Non-pigmented ciliary epithelial cell (primary cell): ENCODE measurements around the gene CA9.

Source experiments
- DNase-seq: peaks from one replicate; pipeline ENCODE4 v3.0.0-alpha.2; 2010; ENCODE audit warnings: low read depth

CA9 gene

DNA sequence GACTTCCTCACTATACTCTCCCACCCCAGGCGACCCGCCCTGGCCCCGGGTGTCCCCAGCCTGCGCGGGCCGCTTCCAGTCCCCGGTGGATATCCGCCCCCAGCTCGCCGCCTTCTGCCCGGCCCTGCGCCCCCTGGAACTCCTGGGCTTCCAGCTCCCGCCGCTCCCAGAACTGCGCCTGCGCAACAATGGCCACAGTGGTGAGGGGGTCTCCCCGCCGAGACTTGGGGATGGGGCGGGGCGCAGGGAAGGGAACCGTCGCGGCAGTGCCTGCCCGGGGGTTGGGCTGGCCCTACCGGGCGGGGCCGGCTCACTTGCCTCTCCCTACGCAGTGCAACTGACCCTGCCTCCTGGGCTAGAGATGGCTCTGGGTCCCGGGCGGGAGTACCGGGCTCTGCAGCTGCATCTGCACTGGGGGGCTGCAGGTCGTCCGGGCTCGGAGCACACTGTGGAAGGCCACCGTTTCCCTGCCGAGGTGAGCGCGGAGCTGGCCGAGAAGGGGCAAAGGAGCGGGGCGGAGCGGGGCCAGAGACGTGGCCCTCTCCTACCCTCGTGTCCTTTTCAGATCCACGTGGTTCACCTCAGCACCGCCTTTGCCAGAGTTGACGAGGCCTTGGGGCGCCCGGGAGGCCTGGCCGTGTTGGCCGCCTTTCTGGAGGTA, 2.1 kb downstream of the CA9 start:
- DNase-seq: no peak

DNA sequence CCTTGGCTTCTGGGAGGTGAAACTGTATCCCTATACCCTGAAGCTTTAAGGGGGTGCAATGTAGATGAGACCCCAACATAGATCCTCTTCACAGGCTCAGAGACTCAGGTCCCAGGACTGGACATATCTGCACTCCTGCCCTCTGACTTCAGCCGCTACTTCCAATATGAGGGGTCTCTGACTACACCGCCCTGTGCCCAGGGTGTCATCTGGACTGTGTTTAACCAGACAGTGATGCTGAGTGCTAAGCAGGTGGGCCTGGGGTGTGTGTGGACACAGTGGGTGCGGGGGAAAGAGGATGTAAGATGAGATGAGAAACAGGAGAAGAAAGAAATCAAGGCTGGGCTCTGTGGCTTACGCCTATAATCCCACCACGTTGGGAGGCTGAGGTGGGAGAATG, 5.4 kb downstream of the CA9 start:
- no peak for DNase-seq

GRCh38 chr9:35679766-35680330, 6.1 kb downstream of the CA9 start:
- no peak for DNase-seq

DNA sequence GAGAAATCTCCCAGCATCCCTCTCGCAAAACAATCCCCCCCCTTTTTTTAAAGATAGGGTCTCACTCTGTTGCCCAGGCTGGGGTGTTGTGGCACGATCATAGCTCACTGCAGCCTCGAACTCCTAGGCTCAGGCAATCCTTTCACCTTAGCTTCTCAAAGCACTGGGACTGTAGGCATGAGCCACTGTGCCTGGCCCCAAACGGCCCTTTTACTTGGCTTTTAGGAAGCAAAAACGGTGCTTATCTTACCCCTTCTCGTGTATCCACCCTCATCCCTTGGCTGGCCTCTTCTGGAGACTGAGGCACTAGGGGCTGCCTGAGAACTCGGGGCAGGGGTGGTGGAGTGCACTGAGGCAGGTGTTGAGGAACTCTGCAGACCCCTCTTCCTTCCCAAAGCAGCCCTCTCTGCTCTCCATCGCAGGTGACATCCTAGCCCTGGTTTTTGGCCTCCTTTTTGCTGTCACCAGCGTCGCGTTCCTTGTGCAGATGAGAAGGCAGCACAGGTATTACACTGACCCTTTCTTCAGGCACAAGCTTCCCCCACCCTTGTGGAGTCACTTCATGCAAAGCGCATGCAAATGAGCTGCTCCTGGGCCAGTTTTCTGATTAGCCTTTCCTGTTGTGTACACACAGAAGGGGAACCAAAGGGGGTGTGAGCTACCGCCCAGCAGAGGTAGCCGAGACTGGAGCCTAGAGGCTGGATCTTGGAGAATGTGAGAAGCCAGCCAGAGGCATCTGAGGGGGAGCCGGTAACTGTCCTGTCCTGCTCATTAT, 6.8 kb downstream of the CA9 start:
- no peak for DNase-seq

GRCh38 chr9:35681341-35682002, 7.7 kb downstream of the CA9 start:
- no peak for DNase-seq

DNA sequence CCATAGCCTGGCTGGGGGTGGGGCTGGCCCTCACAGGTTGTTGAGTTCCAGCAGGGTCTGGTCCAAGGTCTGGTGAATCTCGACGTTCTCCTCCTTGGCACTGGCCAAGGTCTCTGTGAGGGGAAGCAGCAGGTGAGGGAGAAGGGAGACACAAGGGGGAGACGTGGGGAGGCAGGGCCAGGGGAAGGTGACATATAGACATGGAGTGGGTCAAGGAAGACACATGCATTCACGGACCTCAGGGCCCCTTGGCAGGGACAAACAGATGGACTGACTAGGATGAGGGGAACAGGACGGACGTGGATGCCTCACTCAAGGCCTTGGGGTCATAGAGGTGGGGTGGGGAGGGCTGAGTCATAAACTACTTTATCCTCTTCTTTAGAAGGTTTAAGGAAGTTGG, 8.3 kb downstream of the CA9 start:
- DNase-seq: no peak

DNA sequence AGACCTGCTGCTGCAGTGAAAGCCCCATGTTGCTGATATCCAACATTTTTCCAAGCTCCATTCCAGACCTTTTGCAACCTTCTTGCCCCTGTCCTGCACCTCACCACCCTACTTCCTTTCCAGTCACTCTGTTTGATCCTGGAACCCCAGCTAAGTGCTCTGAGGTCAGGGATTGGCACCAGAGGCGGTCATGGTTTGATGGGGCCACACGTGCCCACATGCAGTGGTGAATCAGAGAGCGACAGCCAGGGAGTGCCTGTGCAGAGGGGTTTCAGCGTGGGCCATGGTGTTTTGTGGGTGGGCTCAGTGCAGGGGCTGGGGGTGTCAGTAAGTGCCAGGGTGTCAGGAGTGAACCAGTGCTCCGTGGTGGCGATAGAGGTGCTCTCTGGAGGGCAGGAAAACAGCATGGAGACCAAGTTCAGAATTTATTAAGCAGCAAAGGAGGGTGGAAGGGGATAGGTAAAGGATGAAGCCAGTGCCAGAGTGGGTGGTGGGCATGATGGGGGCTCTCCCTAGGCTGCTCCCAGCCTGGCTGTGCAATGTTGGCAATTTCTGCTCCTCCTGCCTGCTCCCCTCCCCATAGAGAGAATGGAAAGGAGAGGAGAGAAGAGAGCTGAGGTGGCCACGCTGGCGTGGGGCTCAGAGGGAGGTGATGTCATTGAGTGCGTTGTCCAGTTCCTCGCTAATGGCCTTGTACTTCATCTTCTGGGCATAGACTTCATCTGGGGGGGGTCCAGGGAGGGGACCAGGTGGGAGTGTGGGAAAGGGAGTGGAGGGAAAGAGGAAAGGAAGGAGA, 9.0 kb downstream of the CA9 start:
- no peak for DNase-seq

DNA sequence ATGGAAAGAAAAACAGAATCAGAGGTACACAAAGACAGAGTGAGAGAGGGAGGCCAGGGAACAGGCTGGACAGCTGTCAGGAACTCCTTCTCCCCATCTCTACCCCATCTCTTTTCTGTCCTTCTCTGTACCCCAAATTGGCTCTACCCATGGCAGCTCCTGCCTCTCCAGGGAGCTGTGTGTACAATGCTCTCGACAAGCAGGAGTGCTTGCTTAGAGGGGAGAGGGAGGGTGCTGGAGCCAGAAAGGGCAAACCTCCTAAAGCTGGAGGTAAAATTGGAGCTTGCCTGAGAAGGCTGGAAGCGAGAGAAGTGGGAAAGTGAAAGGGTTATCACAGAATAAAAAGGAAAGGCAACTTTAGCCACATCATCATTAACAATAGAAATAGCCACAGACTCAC, 9.6 kb downstream of the CA9 start:
- no peak for DNase-seq

DNA sequence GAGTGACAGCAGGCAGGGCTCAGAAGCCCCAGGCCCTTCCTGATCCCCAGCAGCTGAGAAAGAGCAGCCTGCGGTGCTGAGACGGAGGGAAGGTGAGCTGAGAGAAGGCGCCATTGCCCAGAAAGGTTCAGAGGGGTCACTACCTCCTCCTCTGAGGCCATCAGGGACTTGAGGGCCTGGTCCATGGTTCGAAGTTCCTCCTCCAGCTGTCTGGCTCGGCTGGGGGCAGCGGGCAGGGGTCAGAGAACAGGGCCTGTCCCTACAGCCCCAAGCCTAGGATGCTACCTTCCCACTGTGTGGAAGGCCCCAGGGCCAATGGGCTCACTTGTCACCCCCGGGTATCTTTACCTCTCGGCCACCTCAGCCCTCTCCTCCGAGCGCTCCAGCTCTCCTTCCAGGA, 11.2 kb downstream of the CA9 start:
- no peak for DNase-seq

DNA sequence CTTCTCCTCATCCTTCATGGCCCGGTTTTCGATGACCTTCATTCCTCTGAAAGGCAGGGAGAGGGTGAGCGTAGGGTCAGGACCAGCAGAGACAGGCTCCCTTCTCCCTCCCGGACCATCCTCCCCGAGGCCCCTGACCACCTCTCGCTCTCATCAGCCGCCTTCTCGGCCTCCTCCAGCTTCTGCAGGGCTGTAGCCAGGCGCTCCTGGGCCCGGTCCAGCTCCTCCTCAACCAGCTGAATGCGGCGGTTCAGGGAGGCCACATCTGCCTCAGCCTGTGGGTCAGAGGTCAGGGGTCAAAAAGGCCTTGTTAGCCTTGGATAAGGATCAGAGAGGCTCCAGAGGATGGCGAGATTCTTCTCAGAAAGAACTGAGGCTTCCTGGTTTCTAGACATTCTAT, 11.8 kb downstream of the CA9 start:
- DNase-seq: no peak

DNA sequence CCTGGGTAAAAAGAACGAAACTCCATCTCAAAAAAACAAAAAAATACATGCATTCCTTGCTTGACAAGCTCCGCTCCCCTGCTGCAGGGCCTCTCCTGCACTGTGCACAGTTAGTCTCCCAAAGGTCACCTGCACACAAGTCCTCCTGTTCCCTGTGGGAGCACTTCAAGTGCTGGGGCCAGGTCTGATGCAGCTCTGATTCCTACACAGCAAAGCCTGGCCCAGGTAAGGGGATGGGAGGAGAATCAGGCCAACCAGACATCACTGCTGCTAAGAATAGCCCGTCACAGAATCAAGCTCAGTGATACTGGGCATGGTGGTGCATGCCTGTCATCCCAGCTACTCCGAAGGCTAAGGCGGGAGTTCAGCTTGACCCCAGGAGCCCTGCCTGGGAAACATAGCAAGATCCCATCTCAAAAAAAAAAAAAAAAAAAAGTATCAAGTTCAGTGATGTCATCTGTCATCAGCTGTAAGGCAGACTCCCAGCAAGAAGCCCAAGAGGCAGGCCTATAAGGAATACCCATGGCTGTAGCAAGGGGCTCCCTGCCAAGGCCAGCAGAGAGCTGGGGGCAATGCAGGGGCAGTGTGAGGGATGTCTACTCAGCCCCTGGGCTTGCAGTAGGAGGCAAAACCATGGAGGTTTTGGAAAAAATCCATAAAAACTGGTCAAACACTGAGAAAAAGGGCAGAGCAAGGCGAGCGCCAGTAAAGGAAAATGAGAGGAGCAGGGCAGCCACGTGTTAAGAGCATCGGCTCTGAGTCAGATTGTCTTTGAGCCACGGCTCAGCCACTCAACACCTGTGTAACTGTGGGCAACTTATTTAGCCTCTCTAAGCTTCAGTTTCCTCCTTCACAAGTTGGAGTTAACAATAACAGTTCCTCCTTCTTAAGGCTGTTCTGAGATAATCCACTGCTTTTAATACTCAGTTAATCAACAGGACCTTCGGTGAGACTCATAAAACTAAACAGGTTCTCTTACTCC, 12.8 kb downstream of the CA9 start:
- DNase-seq: no peak

- no peak for DNase-seq
These were observed 13.6 kb downstream of the CA9 start for GRCh38 chr9:35687306-35687705.

DNA sequence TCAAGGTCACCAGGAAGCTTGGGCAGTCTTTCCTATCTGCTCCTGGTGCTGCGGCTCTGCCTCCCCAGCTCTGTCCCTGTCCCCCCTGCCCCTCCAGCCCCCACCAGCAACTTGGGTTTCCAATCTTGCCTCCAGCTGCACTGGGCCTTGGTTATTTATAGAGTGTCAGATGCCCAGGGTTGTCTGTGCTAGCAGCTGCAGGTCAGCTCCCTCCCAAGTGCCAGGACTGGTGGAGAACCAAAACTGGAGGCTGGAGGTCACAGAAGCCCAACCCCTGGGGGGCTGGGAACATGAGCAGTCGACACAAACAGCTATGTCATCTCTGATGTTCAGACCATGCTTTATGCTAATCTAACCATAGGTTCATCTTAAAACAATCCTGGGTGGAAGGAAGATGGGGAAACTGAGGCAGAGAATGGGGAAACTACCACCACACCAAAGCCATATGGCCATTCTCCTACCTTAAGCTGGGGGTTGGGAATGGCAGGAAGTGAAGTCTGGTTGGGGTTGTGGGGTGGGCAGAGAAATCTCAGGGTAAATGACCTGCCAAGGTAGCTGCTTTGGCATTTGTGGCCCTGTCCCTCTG, 14.3 kb downstream of the CA9 start:
- DNase-seq: no peak

- no peak for DNase-seq
These were observed 15.1 kb downstream of the CA9 start for GRCh38 chr9:35688558-35689541.

DNA sequence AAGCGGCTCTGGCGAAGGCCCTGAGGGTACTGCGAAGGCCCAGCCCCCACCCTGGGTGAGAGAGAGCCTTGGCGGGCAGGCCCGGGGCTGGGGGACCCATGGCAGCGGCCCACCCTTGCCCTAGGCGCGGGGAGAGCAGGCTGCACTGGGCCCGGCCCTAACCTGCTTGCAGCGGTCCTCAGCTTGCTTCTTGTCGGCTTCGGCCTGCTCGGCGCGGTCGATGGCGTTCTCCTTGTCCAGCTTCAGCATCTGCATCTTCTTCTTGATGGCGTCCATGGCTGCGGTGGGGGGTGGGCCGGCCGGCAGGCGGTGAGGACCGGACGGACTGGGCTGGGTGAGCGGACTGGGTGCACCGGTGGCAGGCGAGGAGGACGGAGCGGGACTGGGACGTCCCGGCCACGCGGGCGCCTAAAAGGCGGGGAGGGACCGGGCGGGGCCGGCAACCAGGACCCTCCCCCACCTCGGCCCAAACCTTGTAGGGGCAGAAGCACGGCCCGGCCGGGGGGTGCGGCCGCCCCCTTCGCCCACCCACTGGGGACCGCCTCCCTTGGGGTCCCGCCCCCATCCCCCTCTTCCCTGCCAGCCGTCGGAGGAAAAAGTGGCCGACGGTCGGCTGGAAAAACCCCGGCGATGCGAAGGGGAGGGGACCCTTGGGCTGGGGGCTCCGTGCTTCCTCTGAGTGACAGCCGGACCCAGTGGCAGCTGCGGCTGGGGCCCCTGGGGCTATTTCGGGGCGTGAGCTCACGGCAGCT, 16.0 kb downstream of the CA9 start, which contains the start of gene TPM2:
TSS of gene TPM2 (minus strand) at position 384 of the 752 bp plus-strand sequence. CDS start at position 276, 108 bp downstream.
- no peak for DNase-seq

- DNase-seq: no peak
These were observed 16.5 kb downstream of the CA9 start for GRCh38 chr9:35690294-35690613.

- DNase-seq: no peak
These were observed 17.0 kb downstream of the CA9 start for GRCh38 chr9:35690614-35691333.

GRCh38 chr9:35691334-35691650, 17.6 kb downstream of the CA9 start:
- DNase-seq: no peak
